ENCODE measurements around the gene RACK1. TPM values are rescaled to one million over a fixed set of nuclear protein-coding genes. Genes with fewer than 3 reads are reported as not detected.
"Not testable (repeated sequence)": the region's sequence is repeated elsewhere in the genome, so short reads cannot be mapped to it uniquely, and the experiment has no call there.

RACK1 gene
- total RNA-seq, 1 donor from 2014 or later = 1,189 TPM

GRCh38 chr5:181282874-181283273 is 39.2 kb upstream of the RACK1 start:
- Mint-ChIP-seq H3K36me3 (ENCODE audit: low read depth) (no peaks in the 10 kb centered on the region), H3K4me3 (ENCODE audit: unreplicated experiment) (no peak overlapping the region), H3K27ac (ENCODE audit: unreplicated experiment) (no peak overlapping the region), H3K9me3 (ENCODE audit: low read depth) (no peaks in the 10 kb centered on the region), H3K27me3 (ENCODE audit: low read depth) (no peaks in the 10 kb centered on the region), H3K4me1 (ENCODE audit: low read depth) (peaks cover 20% of the 10 kb centered on the region)
- no peak for TF ChIP-seq CTCF (IDR thresholded peaks at IDR 0.05)
- no peak for DNase-seq (ENCODE audit: low spot score)

GRCh38 chr5:181282415-181282814 is 38.7 kb upstream of the RACK1 start:
- H3K36me3 Mint-ChIP-seq (ENCODE audit: low read depth); H3K9me3 Mint-ChIP-seq (ENCODE audit: low read depth); H3K27me3 Mint-ChIP-seq (ENCODE audit: low read depth); H3K4me3 Mint-ChIP-seq (ENCODE audit: unreplicated experiment); H3K27ac Mint-ChIP-seq (ENCODE audit: unreplicated experiment); DNase-seq (ENCODE audit: low spot score): not testable (repeated sequence)
- H3K4me1 Mint-ChIP-seq (ENCODE audit: low read depth) = peaks cover 24% of the 10 kb centered on the region

- H3K4me3 Mint-ChIP-seq (ENCODE audit: unreplicated experiment) = no peak overlapping the region
- no peak for TF ChIP-seq CTCF (IDR thresholded peaks at IDR 0.05)
- peaks cover 28% of the 10 kb centered on the region for H3K4me1 Mint-ChIP-seq (ENCODE audit: low read depth)
- H3K27me3 Mint-ChIP-seq (ENCODE audit: low read depth) = no peaks in the 10 kb centered on the region
- no peak overlapping the region for H3K27ac Mint-ChIP-seq (ENCODE audit: unreplicated experiment)
- no peak for DNase-seq (ENCODE audit: low spot score)
- H3K36me3 Mint-ChIP-seq (ENCODE audit: low read depth) = no peaks in the 10 kb centered on the region
- H3K9me3 Mint-ChIP-seq (ENCODE audit: low read depth) = no peaks in the 10 kb centered on the region
Observed at GRCh38 chr5:181281984-181282316, 38.2 kb upstream of the RACK1 start.

- Mint-ChIP-seq H3K9me3 (ENCODE audit: low read depth) (no peaks in the 10 kb centered on the region), H3K36me3 (ENCODE audit: low read depth) (no peaks in the 10 kb centered on the region), H3K4me3 (ENCODE audit: unreplicated experiment) (no peak overlapping the region), H3K4me1 (ENCODE audit: low read depth) (peaks cover 28% of the 10 kb centered on the region), H3K27ac (ENCODE audit: unreplicated experiment) (no peak overlapping the region), H3K27me3 (ENCODE audit: low read depth) (no peaks in the 10 kb centered on the region)
- no peak for DNase-seq (ENCODE audit: low spot score)
- peak; percentile 35 for TF ChIP-seq CTCF (IDR thresholded peaks at IDR 0.05)
Observed at GRCh38 chr5:181281077-181281983, 37.6 kb upstream of the RACK1 start.

- H3K4me3 Mint-ChIP-seq (ENCODE audit: unreplicated experiment) = no peak overlapping the region
Observed at GRCh38 chr5:181280251-181280762, 36.6 kb upstream of the RACK1 start.

More at GRCh38 chr5:181280251-181280762, 36.6 kb upstream of the RACK1 start:
- H3K36me3 Mint-ChIP-seq (ENCODE audit: low read depth) = no peaks in the 10 kb centered on the region
- H3K27me3 Mint-ChIP-seq (ENCODE audit: low read depth) = no peaks in the 10 kb centered on the region
- peaks cover 28% of the 10 kb centered on the region for H3K4me1 Mint-ChIP-seq (ENCODE audit: low read depth)
- TF ChIP-seq CTCF (IDR thresholded peaks at IDR 0.05) = no peak
- no peak for DNase-seq (ENCODE audit: low spot score)
- H3K27ac Mint-ChIP-seq (ENCODE audit: unreplicated experiment) = no peak overlapping the region
- H3K9me3 Mint-ChIP-seq (ENCODE audit: low read depth) = no peaks in the 10 kb centered on the region

Data from chondrocyte (in vitro differentiated cells).